Measurements from ENCODE around the gene PRPH2.

Gene PRPH2

GRCh38 chr6:42697268-42697655 lies 25.1 kb downstream of the PRPH2 start:
- H3K4me3 ChIP-seq (ENCODE audit: low read depth, low read length), result no peak overlapping the region

GRCh38 chr6:42696526-42697267 lies 25.7 kb downstream of the PRPH2 start:
- Histone ChIP-seq H3K36me3 (ENCODE audit: insufficient read depth, low read length) (peaks cover 6% of the 10 kb centered on the region; the same call in 1 of the 2 replicates), H3K27ac (ENCODE audit: low read depth, low read length) (no peak overlapping the region), H3K27me3 (ENCODE audit: insufficient read depth, low read length) (no peaks in the 10 kb centered on the region), H3K4me1 (ENCODE audit: control insufficient read depth, insufficient read depth, low read length, unreplicated experiment) (peaks cover 44% of the 10 kb centered on the region), H3K4me3 (ENCODE audit: low read depth, low read length) (no peak overlapping the region), H3K79me2 (ENCODE audit: control insufficient read depth, insufficient read depth, low read length, unreplicated experiment) (no peaks in the 10 kb centered on the region), H2AFZ (ENCODE audit: low read length, unreplicated experiment) (no peak overlapping the region)

More at GRCh38 chr6:42697268-42697655, 25.1 kb downstream of the PRPH2 start:
- Histone ChIP-seq H3K79me2 (ENCODE audit: control insufficient read depth, insufficient read depth, low read length, unreplicated experiment) (no peaks in the 10 kb centered on the region), H2AFZ (ENCODE audit: low read length, unreplicated experiment) (no peak overlapping the region), H3K27me3 (ENCODE audit: insufficient read depth, low read length) (no peaks in the 10 kb centered on the region), H3K4me1 (ENCODE audit: control insufficient read depth, insufficient read depth, low read length, unreplicated experiment) (peaks cover 44% of the 10 kb centered on the region), H3K36me3 (ENCODE audit: insufficient read depth, low read length) (peaks cover 6% of the 10 kb centered on the region; the same call in 1 of the 2 replicates), H3K27ac (ENCODE audit: low read depth, low read length) (no peak overlapping the region)

- H3K27me3 ChIP-seq (ENCODE audit: insufficient read depth, low read length), result no peaks in the 10 kb centered on the region
- H3K4me1 ChIP-seq (ENCODE audit: control insufficient read depth, insufficient read depth, low read length, unreplicated experiment), result peaks cover 61% of the 10 kb centered on the region
- H3K4me3 ChIP-seq (ENCODE audit: low read depth, low read length), result no peak overlapping the region
- peaks cover 6% of the 10 kb centered on the region; the same call in 1 of the 2 replicates for H3K36me3 ChIP-seq (ENCODE audit: insufficient read depth, low read length)
- H2AFZ ChIP-seq (ENCODE audit: low read length, unreplicated experiment), result no peak overlapping the region
- peak overlapping the region; percentile 88 for H3K27ac ChIP-seq (ENCODE audit: low read depth, low read length)
- H3K79me2 ChIP-seq (ENCODE audit: control insufficient read depth, insufficient read depth, low read length, unreplicated experiment), result no peaks in the 10 kb centered on the region
These were observed 27.8 kb downstream of the PRPH2 start for GRCh38 chr6:42694586-42694985.

GRCh38 chr6:42693725-42694323 lies 28.6 kb downstream of the PRPH2 start:
- H3K79me2 ChIP-seq (ENCODE audit: control insufficient read depth, insufficient read depth, low read length, unreplicated experiment), result no peaks in the 10 kb centered on the region
- no peak overlapping the region for H2AFZ ChIP-seq (ENCODE audit: low read length, unreplicated experiment)
- no peaks in the 10 kb centered on the region for H3K27me3 ChIP-seq (ENCODE audit: insufficient read depth, low read length)
- peaks cover 6% of the 10 kb centered on the region; the same call in 1 of the 2 replicates for H3K36me3 ChIP-seq (ENCODE audit: insufficient read depth, low read length)
- no peak overlapping the region for H3K4me3 ChIP-seq (ENCODE audit: low read depth, low read length)
- H3K27ac ChIP-seq (ENCODE audit: low read depth, low read length), result peak overlapping the region; percentile 88
- H3K4me1 ChIP-seq (ENCODE audit: control insufficient read depth, insufficient read depth, low read length, unreplicated experiment), result peaks cover 61% of the 10 kb centered on the region

- Histone ChIP-seq H3K27ac (ENCODE audit: low read depth, low read length) (peak overlapping the region; percentile 88), H3K36me3 (ENCODE audit: insufficient read depth, low read length) (peaks cover 6% of the 10 kb centered on the region; the same call in 1 of the 2 replicates), H2AFZ (ENCODE audit: low read length, unreplicated experiment) (no peak overlapping the region), H3K27me3 (ENCODE audit: insufficient read depth, low read length) (no peaks in the 10 kb centered on the region), H3K4me3 (ENCODE audit: low read depth, low read length) (0 out of 2 replicates have a peak overlapping the region, but pooled peaks have one; percentile 5), H3K79me2 (ENCODE audit: control insufficient read depth, insufficient read depth, low read length, unreplicated experiment) (no peaks in the 10 kb centered on the region), H3K4me1 (ENCODE audit: control insufficient read depth, insufficient read depth, low read length, unreplicated experiment) (peaks cover 70% of the 10 kb centered on the region)
These were observed 30.1 kb downstream of the PRPH2 start for GRCh38 chr6:42692137-42692911.

GRCh38 chr6:42690872-42691271 lies 31.5 kb downstream of the PRPH2 start:
- Histone ChIP-seq H3K4me1 (ENCODE audit: control insufficient read depth, insufficient read depth, low read length, unreplicated experiment) (peaks cover 60% of the 10 kb centered on the region), H3K27ac (ENCODE audit: low read depth, low read length) (peak overlapping the region; percentile 88), H2AFZ (ENCODE audit: low read length, unreplicated experiment) (no peak overlapping the region), H3K27me3 (ENCODE audit: insufficient read depth, low read length) (no peaks in the 10 kb centered on the region), H3K79me2 (ENCODE audit: control insufficient read depth, insufficient read depth, low read length, unreplicated experiment) (no peaks in the 10 kb centered on the region), H3K4me3 (ENCODE audit: low read depth, low read length) (no peak overlapping the region), H3K36me3 (ENCODE audit: insufficient read depth, low read length) (peaks cover 6% of the 10 kb centered on the region)

- Histone ChIP-seq H3K27me3 (ENCODE audit: insufficient read depth, low read length) (no peaks in the 10 kb centered on the region), H3K27ac (ENCODE audit: low read depth, low read length) (peak overlapping the region; percentile 88), H3K4me3 (ENCODE audit: low read depth, low read length) (no peak overlapping the region), H3K4me1 (ENCODE audit: control insufficient read depth, insufficient read depth, low read length, unreplicated experiment) (peaks cover 60% of the 10 kb centered on the region), H3K36me3 (ENCODE audit: insufficient read depth, low read length) (peaks cover 11% of the 10 kb centered on the region), H2AFZ (ENCODE audit: low read length, unreplicated experiment) (no peak overlapping the region), H3K79me2 (ENCODE audit: control insufficient read depth, insufficient read depth, low read length, unreplicated experiment) (no peaks in the 10 kb centered on the region)
These were observed 32.2 kb downstream of the PRPH2 start for GRCh38 chr6:42690151-42690702.

- Histone ChIP-seq H3K4me1 (ENCODE audit: control insufficient read depth, insufficient read depth, low read length, unreplicated experiment) (peaks cover 52% of the 10 kb centered on the region), H3K79me2 (ENCODE audit: control insufficient read depth, insufficient read depth, low read length, unreplicated experiment) (no peaks in the 10 kb centered on the region), H2AFZ (ENCODE audit: low read length, unreplicated experiment) (no peak overlapping the region), H3K4me3 (ENCODE audit: low read depth, low read length) (no peak overlapping the region), H3K36me3 (ENCODE audit: insufficient read depth, low read length) (peaks cover 18% of the 10 kb centered on the region), H3K27ac (ENCODE audit: low read depth, low read length) (no peak overlapping the region), H3K27me3 (ENCODE audit: insufficient read depth, low read length) (no peaks in the 10 kb centered on the region)
These were observed 33.0 kb downstream of the PRPH2 start for GRCh38 chr6:42689371-42689770.

GRCh38 chr6:42688281-42688680 lies 34.1 kb downstream of the PRPH2 start:
- H3K4me1 ChIP-seq (ENCODE audit: control insufficient read depth, insufficient read depth, low read length, unreplicated experiment), result peaks cover 41% of the 10 kb centered on the region
- H3K36me3 ChIP-seq (ENCODE audit: insufficient read depth, low read length), result peaks cover 25% of the 10 kb centered on the region

GRCh38 chr6:42679358-42679757 lies 43.0 kb downstream of the PRPH2 start:
- Histone ChIP-seq H3K36me3 (ENCODE audit: insufficient read depth, low read length) (peaks cover 56% of the 10 kb centered on the region), H3K27ac (ENCODE audit: low read depth, low read length) (no peak overlapping the region)

More at GRCh38 chr6:42688281-42688680, 34.1 kb downstream of the PRPH2 start:
- Histone ChIP-seq H3K79me2 (ENCODE audit: control insufficient read depth, insufficient read depth, low read length, unreplicated experiment) (no peaks in the 10 kb centered on the region), H3K27me3 (ENCODE audit: insufficient read depth, low read length) (no peaks in the 10 kb centered on the region), H3K27ac (ENCODE audit: low read depth, low read length) (no peak overlapping the region), H2AFZ (ENCODE audit: low read length, unreplicated experiment) (no peak overlapping the region), H3K4me3 (ENCODE audit: low read depth, low read length) (no peak overlapping the region)

More at GRCh38 chr6:42679358-42679757, 43.0 kb downstream of the PRPH2 start:
- H2AFZ ChIP-seq (ENCODE audit: low read length, unreplicated experiment), result no peak overlapping the region
- no peaks in the 10 kb centered on the region for H3K4me1 ChIP-seq (ENCODE audit: control insufficient read depth, insufficient read depth, low read length, unreplicated experiment)
- H3K79me2 ChIP-seq (ENCODE audit: control insufficient read depth, insufficient read depth, low read length, unreplicated experiment), result no peaks in the 10 kb centered on the region
- H3K27me3 ChIP-seq (ENCODE audit: insufficient read depth, low read length), result no peaks in the 10 kb centered on the region
- no peak overlapping the region for H3K4me3 ChIP-seq (ENCODE audit: low read depth, low read length)

Measured in ACC112 (cell line).